Type B pancreatic cell (in vitro differentiated cells): ENCODE results near the gene PLEK. TPM values are rescaled to one million over a fixed set of nuclear protein-coding genes. Genes with fewer than 3 reads are reported as not detected.

Experiments
- DNase-seq: peaks from one replicate; pipeline ENCODE4 v3.0.0; 2021; ENCODE audit warnings: mixed read lengths; ENCODE audit not compliant: unreplicated experiment; ENCODE audit errors: extremely low spot score
- H3K27ac Mint-ChIP-seq: 2 replicates; pipeline ENCODE4 v1.8.0; 2021; ENCODE audit warnings: mild to moderate bottlenecking, mixed read lengths
- H3K27me3 Mint-ChIP-seq: 2 replicates; pipeline ENCODE4 v1.8.0; 2021; ENCODE audit warnings: mixed read lengths
- H3K36me3 Mint-ChIP-seq: 2 replicates; pipeline ENCODE4 v1.8.0; 2021; ENCODE audit warnings: mixed read lengths
- H3K4me1 Mint-ChIP-seq: one replicate; pipeline ENCODE4 v1.8.0; 2021; ENCODE audit warnings: mixed read lengths; ENCODE audit not compliant: unreplicated experiment
- H3K4me3 Mint-ChIP-seq: 2 replicates; pipeline ENCODE4 v1.8.0; 2021; ENCODE audit warnings: mild to moderate bottlenecking, mixed read lengths
- H3K9me3 Mint-ChIP-seq: 2 replicates; pipeline ENCODE4 v1.8.0; 2021; ENCODE audit warnings: mixed read lengths
- CTCF ChIP-seq: fragments of 200-600 bp; sonication (generic); conservative IDR thresholded peaks from 2 replicates; pipeline ENCODE4 v1.5.0; 2021; ENCODE audit warnings: antibody characterized with exemption, mild to moderate bottlenecking
- total RNA-seq: library from RNA; stranded (reverse); gene quantifications from 2 replicates; pipeline ENCODE4 v1.2.1, GENCODE V29; 2021; ENCODE audit warnings: low replicate concordance

Gene PLEK
- total RNA-seq, 1 donor from 2014 or later = not detected

GRCh38 chr2:68386365-68386764 is 21.3 kb downstream of the PLEK start:
- H3K4me1 Mint-ChIP-seq = no peaks in the 10 kb centered on the region
- H3K9me3 Mint-ChIP-seq = no peaks in the 10 kb centered on the region
- TF ChIP-seq CTCF = no peak
- H3K27me3 Mint-ChIP-seq = peaks cover 27% of the 10 kb centered on the region
- H3K27ac Mint-ChIP-seq = no peak overlapping the region
- H3K4me3 Mint-ChIP-seq = no peak overlapping the region
- DNase-seq = no peak
- no peaks in the 10 kb centered on the region for H3K36me3 Mint-ChIP-seq

GRCh38 chr2:68387408-68388350 is 22.6 kb downstream of the PLEK start:
- TF ChIP-seq CTCF = no peak
- Mint-ChIP-seq H3K4me1 (no peaks in the 10 kb centered on the region), H3K27ac (no peak overlapping the region), H3K36me3 (no peaks in the 10 kb centered on the region), H3K9me3 (no peaks in the 10 kb centered on the region), H3K4me3 (no peak overlapping the region), H3K27me3 (peaks cover 30% of the 10 kb centered on the region)
- no peak for DNase-seq

- Mint-ChIP-seq H3K9me3 (no peaks in the 10 kb centered on the region), H3K36me3 (no peaks in the 10 kb centered on the region), H3K27me3 (peaks cover 33% of the 10 kb centered on the region), H3K27ac (no peak overlapping the region), H3K4me1 (no peaks in the 10 kb centered on the region), H3K4me3 (no peak overlapping the region)
- TF ChIP-seq CTCF = no peak
- no peak for DNase-seq
These were observed 23.3 kb downstream of the PLEK start for GRCh38 chr2:68388358-68388757.

- DNase-seq = no peak
- H3K27ac Mint-ChIP-seq = no peak overlapping the region
- H3K4me1 Mint-ChIP-seq = no peaks in the 10 kb centered on the region
- no peaks in the 10 kb centered on the region for H3K36me3 Mint-ChIP-seq
- TF ChIP-seq CTCF = no peak
- H3K27me3 Mint-ChIP-seq = peaks cover 30% of the 10 kb centered on the region
- H3K9me3 Mint-ChIP-seq = no peaks in the 10 kb centered on the region
- no peak overlapping the region for H3K4me3 Mint-ChIP-seq
These were observed 23.7 kb downstream of the PLEK start for GRCh38 chr2:68388772-68389171.

- H3K9me3 Mint-ChIP-seq = no peaks in the 10 kb centered on the region
- no peaks in the 10 kb centered on the region for H3K4me1 Mint-ChIP-seq
- peaks cover 33% of the 10 kb centered on the region for H3K27me3 Mint-ChIP-seq
- H3K36me3 Mint-ChIP-seq = no peaks in the 10 kb centered on the region
- no peak for TF ChIP-seq CTCF
- no peak overlapping the region for H3K27ac Mint-ChIP-seq
- DNase-seq = no peak
- H3K4me3 Mint-ChIP-seq = no peak overlapping the region
These were observed 25.0 kb downstream of the PLEK start for GRCh38 chr2:68390114-68390513.
